ENCODE data around the gene ATP11A. TPM values are rescaled to one million over a fixed set of nuclear protein-coding genes. Genes with fewer than 3 reads are reported as not detected.

The ATP11A gene
- total RNA-seq, 1 donor from 2014 or later, result 281 TPM

DNA sequence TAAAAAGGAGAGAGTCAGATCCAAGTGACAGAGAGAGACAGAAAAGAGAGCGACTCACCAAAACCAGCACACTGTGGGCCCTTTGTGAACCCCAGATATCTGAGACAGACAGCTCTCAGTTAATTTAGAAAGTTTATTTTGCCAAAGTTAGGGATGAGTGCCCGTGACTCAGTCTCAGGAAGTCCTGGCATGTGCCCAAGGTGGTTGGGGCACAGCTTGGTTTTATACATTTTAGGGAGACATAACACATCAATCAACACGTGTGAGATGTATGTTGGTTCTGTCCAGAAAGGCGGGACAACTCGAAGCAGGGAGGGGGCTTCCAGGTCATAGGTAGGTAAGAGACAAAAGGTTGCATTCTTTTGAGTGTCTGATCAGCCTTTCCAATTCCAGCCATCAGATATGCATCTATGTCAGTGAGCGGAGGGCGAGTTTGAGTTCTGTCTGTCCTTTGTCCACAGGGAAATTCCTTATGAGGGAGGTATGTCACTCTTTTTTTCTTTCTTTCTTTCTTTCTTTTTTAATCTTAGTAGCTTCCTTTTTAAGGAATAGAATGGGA lies 37.2 kb upstream of the ATP11A start:
- Histone ChIP-seq H3K4me3 (no peak overlapping the region), H3K27me3 (ENCODE audit: low read depth) (no peaks in the 10 kb centered on the region), H3K9me3 (no peaks in the 10 kb centered on the region), H3K4me1 (peaks cover 7% of the 10 kb centered on the region), H3K36me3 (no peaks in the 10 kb centered on the region), H3K27ac (no peak overlapping the region)
- ATAC-seq (no peak), DNase-seq (peak; percentile 8)
- intact Hi-C loops (cut with DNase I), result no loop called here
- TF ChIP-seq, protein P1, sequence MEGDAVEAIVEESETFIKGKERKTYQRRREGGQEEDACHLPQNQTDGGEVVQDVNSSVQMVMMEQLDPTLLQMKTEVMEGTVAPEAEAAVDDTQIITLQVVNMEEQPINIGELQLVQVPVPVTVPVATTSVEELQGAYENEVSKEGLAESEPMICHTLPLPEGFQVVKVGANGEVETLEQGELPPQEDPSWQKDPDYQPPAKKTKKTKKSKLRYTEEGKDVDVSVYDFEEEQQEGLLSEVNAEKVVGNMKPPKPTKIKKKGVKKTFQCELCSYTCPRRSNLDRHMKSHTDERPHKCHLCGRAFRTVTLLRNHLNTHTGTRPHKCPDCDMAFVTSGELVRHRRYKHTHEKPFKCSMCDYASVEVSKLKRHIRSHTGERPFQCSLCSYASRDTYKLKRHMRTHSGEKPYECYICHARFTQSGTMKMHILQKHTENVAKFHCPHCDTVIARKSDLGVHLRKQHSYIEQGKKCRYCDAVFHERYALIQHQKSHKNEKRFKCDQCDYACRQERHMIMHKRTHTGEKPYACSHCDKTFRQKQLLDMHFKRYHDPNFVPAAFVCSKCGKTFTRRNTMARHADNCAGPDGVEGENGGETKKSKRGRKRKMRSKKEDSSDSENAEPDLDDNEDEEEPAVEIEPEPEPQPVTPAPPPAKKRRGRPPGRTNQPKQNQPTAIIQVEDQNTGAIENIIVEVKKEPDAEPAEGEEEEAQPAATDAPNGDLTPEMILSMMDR (IDR thresholded peaks at IDR 0.05), result no peak

DNA sequence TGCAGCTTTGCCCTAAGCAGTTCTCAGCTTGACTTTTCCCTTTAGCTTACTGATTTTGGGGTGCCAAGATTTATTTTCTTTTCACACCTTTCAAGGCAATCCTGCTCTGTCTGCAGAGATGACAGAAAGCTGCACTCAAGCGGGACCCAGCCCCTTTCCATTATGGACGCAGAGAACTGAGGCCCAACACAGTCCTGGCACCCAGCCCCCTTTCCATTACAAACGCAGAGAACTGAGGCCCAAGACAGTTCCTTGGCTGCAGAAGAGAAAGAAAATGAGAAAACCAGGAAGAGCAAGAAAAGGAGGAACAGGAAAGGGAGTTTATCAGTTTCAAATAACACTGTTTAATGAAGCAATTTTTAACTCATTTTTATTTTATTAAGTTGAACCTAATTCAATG lies 36.8 kb upstream of the ATP11A start:
- no peak for DNase-seq
- TF ChIP-seq, protein P1 (IDR thresholded peaks at IDR 0.05), result no peak
- Histone ChIP-seq H3K4me1 (peaks cover 7% of the 10 kb centered on the region), H3K9me3 (no peaks in the 10 kb centered on the region), H3K27ac (no peak overlapping the region), H3K36me3 (no peaks in the 10 kb centered on the region), H3K4me3 (no peak overlapping the region), H3K27me3 (ENCODE audit: low read depth) (no peaks in the 10 kb centered on the region)
- no peak for ATAC-seq
- intact Hi-C loops (cut with DNase I), result no loop called here

DNA sequence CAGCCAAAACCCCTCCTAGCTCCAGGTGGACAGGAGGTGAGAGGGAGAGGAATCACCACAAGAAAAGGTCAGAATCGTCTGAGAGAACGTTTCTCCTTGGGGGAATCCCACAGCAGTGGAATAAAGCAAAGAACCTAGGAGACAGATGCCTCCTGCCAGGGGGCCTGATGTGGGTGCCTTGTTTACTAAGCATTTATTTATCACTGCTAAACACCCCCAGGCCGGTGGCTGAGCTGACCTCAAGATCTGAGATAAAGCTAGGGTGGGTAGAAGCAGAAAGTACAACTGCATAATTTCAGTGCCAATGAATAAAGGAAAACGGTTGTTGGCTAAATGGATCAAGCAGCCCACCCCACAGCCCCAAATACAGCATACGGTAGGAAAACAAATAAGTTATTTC lies 33.9 kb upstream of the ATP11A start:
- H3K27ac ChIP-seq, result no peak overlapping the region
- DNase-seq, result no peak
- no peaks in the 10 kb centered on the region for H3K27me3 ChIP-seq (ENCODE audit: low read depth)
- H3K4me1 ChIP-seq, result peaks cover 7% of the 10 kb centered on the region
- H3K9me3 ChIP-seq, result no peaks in the 10 kb centered on the region
- no peak overlapping the region for H3K4me3 ChIP-seq
- no peaks in the 10 kb centered on the region for H3K36me3 ChIP-seq
- TF ChIP-seq, protein P1 (IDR thresholded peaks at IDR 0.05), result no peak
- intact Hi-C loops (cut with DNase I), result no loop called here
- ATAC-seq, result no peak

DNA sequence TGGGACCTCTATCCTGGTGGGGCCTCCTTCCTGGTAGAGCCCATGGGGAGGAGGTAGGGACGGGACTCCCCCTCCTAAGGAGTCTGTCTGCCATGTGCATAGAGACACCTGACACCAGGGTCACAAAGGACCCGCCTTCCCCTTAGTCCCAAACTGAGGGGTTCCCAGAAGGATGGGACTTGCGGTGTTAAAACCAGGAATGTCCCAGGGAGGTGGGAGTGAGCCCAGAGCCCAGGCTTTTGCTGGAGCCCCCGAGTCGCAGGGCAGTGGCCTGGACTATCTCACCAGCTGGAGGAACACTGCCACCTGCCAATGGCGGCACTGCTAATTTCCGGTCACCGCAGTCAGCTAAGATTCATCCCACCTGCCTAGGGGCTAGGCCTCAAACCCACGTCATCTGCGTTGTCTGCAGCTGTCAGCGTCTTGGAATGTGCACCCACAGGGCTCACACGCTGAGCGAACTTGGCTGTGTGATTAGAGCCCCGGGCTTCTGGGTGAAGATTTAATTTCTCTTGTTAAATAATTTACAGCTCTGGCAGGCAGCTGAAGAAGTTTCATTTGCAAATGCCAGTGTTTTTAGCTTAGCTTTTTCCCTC lies 31.9 kb upstream of the ATP11A start:
- intact Hi-C loops (cut with DNase I), result no loop called here
- no peaks in the 10 kb centered on the region for H3K36me3 ChIP-seq
- TF ChIP-seq, protein P1 (IDR thresholded peaks at IDR 0.05), result no peak
- ATAC-seq (peak in 1 of 2 donors; percentile 76), DNase-seq (peak; percentile 16)
- H3K27ac ChIP-seq, result no peak overlapping the region
- H3K9me3 ChIP-seq, result no peaks in the 10 kb centered on the region
- no peaks in the 10 kb centered on the region for H3K4me1 ChIP-seq
- H3K4me3 ChIP-seq, result no peak overlapping the region
- no peaks in the 10 kb centered on the region for H3K27me3 ChIP-seq (ENCODE audit: low read depth)

DNA sequence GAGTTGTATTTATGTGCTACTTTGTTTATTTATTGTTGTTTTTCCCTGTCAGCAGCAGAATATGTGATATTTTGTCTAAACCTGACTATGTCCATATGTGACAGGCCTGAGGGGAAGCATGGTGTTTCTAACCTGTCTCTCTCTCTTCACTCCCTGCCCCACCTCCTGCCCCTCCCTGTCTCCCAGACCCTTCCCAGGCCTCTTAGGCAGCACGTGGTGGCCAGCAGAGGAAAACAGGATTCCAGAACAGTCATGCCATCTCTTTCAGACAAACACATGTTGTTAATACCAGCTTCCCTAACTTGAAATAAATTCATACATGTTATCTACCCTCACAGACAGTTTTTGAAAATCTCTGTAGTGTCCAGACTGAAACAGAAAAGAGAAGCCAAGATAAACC lies 31.0 kb upstream of the ATP11A start:
- Histone ChIP-seq H3K36me3 (no peaks in the 10 kb centered on the region), H3K4me3 (no peak overlapping the region), H3K4me1 (no peaks in the 10 kb centered on the region), H3K27me3 (ENCODE audit: low read depth) (no peaks in the 10 kb centered on the region), H3K9me3 (no peaks in the 10 kb centered on the region), H3K27ac (no peak overlapping the region)
- TF ChIP-seq, protein P1 (IDR thresholded peaks at IDR 0.05), result no peak
- ATAC-seq (peak in 1 of 2 donors; percentile 49), DNase-seq (no peak)
- intact Hi-C loops (cut with DNase I), result no loop called here

Measured in lower lobe of right lung (tissue), 2 donors.